Smooth muscle cell (in vitro differentiated cells): ENCODE measurements around the gene LRRC31. TPM values are rescaled to one million over a fixed set of nuclear protein-coding genes. Genes with fewer than 3 reads are reported as not detected.

ENCODE experiments used
- DNase-seq: peaks from one replicate; lab custom pipeline; 2025; ENCODE audit not compliant: unreplicated experiment; lab: John Stamatoyannopoulos, UW
- H2AFZ ChIP-seq: fragments of 200-600 bp; sonication (generic); 2 replicates; pipeline ENCODE4 v1.6.0; 2016; ENCODE audit warnings: antibody characterized with exemption, low read depth, mild to moderate bottlenecking
- H3F3A ChIP-seq: fragments of 200-600 bp; sonication (generic); 2 replicates; pipeline ENCODE4 v1.6.0; 2017; ENCODE audit warnings: antibody characterized with exemption, low read depth
- H3K27ac ChIP-seq: fragments of 200-600 bp; sonication (generic); 2 replicates; pipeline ENCODE4 v1.5.1; 2016; ENCODE audit warnings: low read depth, mild to moderate bottlenecking
- H3K27me3 ChIP-seq: fragments of 200-600 bp; sonication (generic); 2 replicates; pipeline ENCODE4 v1.6.1; 2016; ENCODE audit warnings: low read depth, mild to moderate bottlenecking
- H3K36me3 ChIP-seq: fragments of 200-600 bp; sonication (generic); 2 replicates; pipeline ENCODE4 v1.5.1; 2016; ENCODE audit warnings: low read depth
- H3K4me1 ChIP-seq: fragments of 200-600 bp; sonication (generic); 2 replicates; pipeline ENCODE4 v1.5.1; 2016; ENCODE audit warnings: low read depth
- H3K4me2 ChIP-seq: fragments of 200-600 bp; sonication (generic); 2 replicates; pipeline ENCODE4 v1.6.0; 2016; ENCODE audit warnings: mild to moderate bottlenecking
- H3K4me3 ChIP-seq: fragments of 200-600 bp; sonication (generic); 2 replicates; pipeline ENCODE4 v1.5.1; 2016; ENCODE audit warnings: mild to moderate bottlenecking
- H3K79me2 ChIP-seq: fragments of 200-600 bp; sonication (generic); 2 replicates; pipeline ENCODE4 v1.6.0; 2016; ENCODE audit warnings: low read depth, mild to moderate bottlenecking
- H3K9ac ChIP-seq: fragments of 200-600 bp; sonication (generic); 2 replicates; pipeline ENCODE4 v1.6.0; 2016; ENCODE audit warnings: low read depth
- H3K9me3 ChIP-seq: fragments of 200-600 bp; sonication (generic); replicated peaks from 2 replicates; pipeline ENCODE4 v1.5.1; 2016; ENCODE audit warnings: low read depth
- H4K20me1 ChIP-seq: fragments of 200-600 bp; sonication (generic); 2 replicates; pipeline ENCODE4 v1.6.0; 2016; ENCODE audit warnings: low read depth
- CTCF ChIP-seq: fragments of 200-600 bp; sonication (generic); IDR thresholded peaks from 2 replicates; pipeline ENCODE4 v1.5.1; 2017; ENCODE audit warnings: borderline replicate concordance, mild to moderate bottlenecking, antibody characterized with exemption; ENCODE audit not compliant: insufficient read depth, poor library complexity, severe bottlenecking
- WGBS: methylation state at CpG from one replicate; pipeline ENCODE4 v1.1.7; 2016; ENCODE audit warnings: low lambda C conversion rate; 5-methylcytosine and 5-hydroxymethylcytosine counted together
- polyA plus RNA-seq: library from polyadenylated mRNA; unstranded; fragments of >200 nt; fragmentation: Nextera tagmentation; extraction: Ambion mirVana; gene quantifications from 2 replicates; pipeline ENCODE4 v1.2.1, GENCODE V29; 2016
- total RNA-seq: library from RNA; depleted of rRNA; stranded (reverse); fragments of >200 nt; gene quantifications from 2 replicates; pipeline ENCODE4 v1.2.3, GENCODE V29; 2014

The LRRC31 gene
- total and polyA plus RNA-seq, 2 experiments from 2014 or later: not detected

- H3K9ac ChIP-seq: no peak overlapping the region
- H2AFZ ChIP-seq: no peak overlapping the region
- no peak for TF ChIP-seq CTCF
- H3F3A ChIP-seq: no peaks in the 10 kb centered on the region
- 91% methylated on average over 6 of the region's 6 CpGs for WGBS
- no peaks in the 10 kb centered on the region for H3K36me3 ChIP-seq
- no peaks in the 10 kb centered on the region for H3K79me2 ChIP-seq
- no peaks in the 10 kb centered on the region for H4K20me1 ChIP-seq
- H3K9me3 ChIP-seq: no peaks in the 10 kb centered on the region
- no peaks in the 10 kb centered on the region for H3K27me3 ChIP-seq
- no peak overlapping the region for H3K27ac ChIP-seq
- DNase-seq: no peak
- H3K4me2 ChIP-seq: no peak overlapping the region
- H3K4me1 ChIP-seq: no peaks in the 10 kb centered on the region
- no peak overlapping the region for H3K4me3 ChIP-seq
These were observed 46.8 kb downstream of the LRRC31 start for GRCh38 chr3:169822983-169823382.

GRCh38 chr3:169822540-169822939 lies 47.2 kb downstream of the LRRC31 start:
- Histone ChIP-seq H2AFZ (no peak overlapping the region), H3K27me3 (no peaks in the 10 kb centered on the region), H4K20me1 (no peaks in the 10 kb centered on the region), H3K27ac (no peak overlapping the region), H3K9ac (no peak overlapping the region), H3K4me1 (no peaks in the 10 kb centered on the region), H3K4me3 (no peak overlapping the region), H3K9me3 (no peaks in the 10 kb centered on the region), H3K36me3 (no peaks in the 10 kb centered on the region), H3K79me2 (no peaks in the 10 kb centered on the region), H3F3A (no peaks in the 10 kb centered on the region), H3K4me2 (no peak overlapping the region)
- no peak for DNase-seq
- no peak for TF ChIP-seq CTCF
- 95% methylated on average over 20 of the region's 20 CpGs for WGBS

GRCh38 chr3:169822091-169822490 lies 47.6 kb downstream of the LRRC31 start:
- WGBS: 94% methylated on average over 15 of the region's 15 CpGs
- H4K20me1 ChIP-seq: no peaks in the 10 kb centered on the region
- no peak overlapping the region for H3K9ac ChIP-seq
- no peak overlapping the region for H2AFZ ChIP-seq
- no peaks in the 10 kb centered on the region for H3K79me2 ChIP-seq
- no peak overlapping the region for H3K27ac ChIP-seq
- H3K9me3 ChIP-seq: no peaks in the 10 kb centered on the region
- TF ChIP-seq CTCF: no peak
- no peak for DNase-seq
- no peak overlapping the region for H3K4me3 ChIP-seq
- H3K27me3 ChIP-seq: no peaks in the 10 kb centered on the region
- no peak overlapping the region for H3K4me2 ChIP-seq
- H3F3A ChIP-seq: no peaks in the 10 kb centered on the region
- H3K4me1 ChIP-seq: no peaks in the 10 kb centered on the region
- H3K36me3 ChIP-seq: no peaks in the 10 kb centered on the region

- WGBS: 58% methylated on average over 2 of the region's 2 CpGs
- Histone ChIP-seq H3K36me3 (no peaks in the 10 kb centered on the region), H3K27me3 (no peaks in the 10 kb centered on the region), H3F3A (no peaks in the 10 kb centered on the region), H2AFZ (peak overlapping the region; percentile 47), H3K9ac (no peak overlapping the region), H3K4me2 (peak overlapping the region; percentile 17), H3K79me2 (no peaks in the 10 kb centered on the region), H3K27ac (peak overlapping the region; percentile 8), H3K4me1 (no peaks in the 10 kb centered on the region), H3K4me3 (no peak overlapping the region), H3K9me3 (peaks cover 11% of the 10 kb centered on the region), H4K20me1 (no peaks in the 10 kb centered on the region)
- TF ChIP-seq CTCF: no peak
- DNase-seq: no peak
These were observed 51.4 kb downstream of the LRRC31 start for GRCh38 chr3:169818316-169818715.
